Fibroblast of peridontal ligament (primary cell): ENCODE measurements around the gene MAPKAPK5.
"Not testable (repeated sequence)": the region's sequence is repeated elsewhere in the genome, so short reads cannot be mapped to it uniquely, and the experiment has no call there.

ENCODE experiments used
- DNase-seq: peaks from one replicate; pipeline ENCODE4 v3.0.0-alpha.2; 2010; ENCODE audit errors: extremely low read depth

The MAPKAPK5 gene

GRCh38 chr12:111827907-111828306 is 14.1 kb upstream of the MAPKAPK5 start:
- DNase-seq, result no peak

GRCh38 chr12:111828338-111828979 is 13.6 kb upstream of the MAPKAPK5 start:
- no peak for DNase-seq

DNA sequence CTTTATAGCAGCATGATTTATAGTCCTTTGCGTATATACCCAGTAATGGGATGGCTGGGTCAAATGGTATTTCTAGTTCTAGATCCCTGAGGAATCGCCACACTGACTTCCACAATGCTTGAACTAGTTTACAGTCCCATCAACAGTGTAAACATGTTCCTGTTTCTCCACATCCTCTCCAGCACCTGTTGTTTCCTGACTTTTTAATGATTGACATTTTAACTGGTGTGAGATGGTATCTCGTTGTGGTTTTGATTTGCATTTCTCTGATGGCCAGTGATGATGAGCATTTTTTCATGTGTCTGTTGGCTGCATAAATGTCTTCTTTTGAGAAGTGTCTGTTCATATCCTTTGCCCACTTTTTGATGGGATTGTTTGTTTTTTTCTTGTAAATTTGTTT is 12.4 kb upstream of the MAPKAPK5 start:
- DNase-seq, result not testable (repeated sequence)

GRCh38 chr12:111834740-111835386 is 7.2 kb upstream of the MAPKAPK5 start:
- not testable (repeated sequence) for DNase-seq

DNA sequence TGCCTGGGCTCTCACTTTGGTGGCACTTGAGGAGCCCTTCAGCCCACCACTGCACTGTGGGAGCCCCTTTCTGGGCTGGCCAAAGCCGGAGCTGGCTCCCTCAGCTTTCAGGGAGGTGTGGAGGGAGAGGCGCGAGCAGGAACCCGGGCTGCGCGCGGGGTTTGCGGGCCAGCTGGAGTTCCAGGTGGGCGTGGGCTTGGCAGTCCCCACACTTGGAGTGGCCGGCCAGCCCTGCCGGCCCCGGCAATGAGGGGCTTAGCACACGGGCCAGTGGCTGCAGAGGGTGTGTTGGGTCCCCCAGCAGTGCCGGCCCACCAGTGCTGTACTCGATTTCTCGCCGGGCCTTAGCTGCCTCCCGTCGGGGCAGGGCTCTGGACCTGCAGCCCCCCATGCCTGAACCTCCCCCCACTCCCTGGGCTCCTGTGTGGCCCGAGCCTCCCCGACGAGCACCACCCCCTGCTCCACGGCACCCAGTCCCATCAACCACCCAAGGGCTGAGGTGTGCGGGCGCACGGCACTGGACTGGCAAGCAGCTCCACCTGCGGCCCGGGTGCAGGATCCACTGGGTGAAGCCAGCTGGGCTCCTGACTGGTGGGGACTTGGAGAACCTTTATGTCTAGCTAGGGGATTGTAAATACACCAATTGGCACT is 6.4 kb upstream of the MAPKAPK5 start:
- DNase-seq, result not testable (repeated sequence)

DNA sequence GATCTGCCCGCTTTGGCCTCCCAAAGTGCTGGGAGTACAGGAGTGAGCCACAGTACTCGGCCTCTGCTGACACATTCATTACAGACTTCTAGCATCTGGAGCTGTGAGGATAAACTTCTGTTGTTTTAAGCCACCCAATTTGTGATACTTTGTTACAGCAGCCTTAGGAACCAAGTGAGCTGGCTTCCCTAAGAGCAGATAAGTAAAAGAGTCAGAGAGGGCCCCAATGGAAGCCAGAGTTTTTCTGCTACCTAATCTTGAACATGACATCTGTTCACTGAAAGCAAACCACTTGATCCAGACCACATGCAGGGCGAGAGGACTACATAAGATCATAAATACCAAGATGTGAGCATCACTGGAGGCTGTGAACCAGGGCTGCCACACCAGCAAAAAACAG is 3.7 kb upstream of the MAPKAPK5 start:
- no peak for DNase-seq

DNA sequence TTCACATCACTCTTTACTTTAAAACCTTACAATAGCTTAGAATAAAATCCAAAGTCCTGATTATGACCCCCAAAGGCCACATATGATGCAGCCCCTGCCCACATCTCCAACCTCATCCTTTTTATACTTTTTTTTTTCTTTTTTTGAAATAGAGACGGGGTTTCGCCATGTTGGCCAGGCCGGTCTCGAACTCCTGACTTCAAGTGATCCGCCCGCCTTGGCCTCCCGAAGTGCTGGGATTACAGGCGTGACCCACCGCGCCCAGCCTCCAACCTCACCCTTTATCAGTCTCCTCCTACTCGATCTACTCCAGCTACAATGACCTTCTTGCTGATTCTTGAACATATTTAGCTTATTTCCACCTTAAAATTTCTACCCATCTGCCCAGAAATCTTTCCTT is 1.2 kb upstream of the MAPKAPK5 start:
- DNase-seq, result no peak

DNA sequence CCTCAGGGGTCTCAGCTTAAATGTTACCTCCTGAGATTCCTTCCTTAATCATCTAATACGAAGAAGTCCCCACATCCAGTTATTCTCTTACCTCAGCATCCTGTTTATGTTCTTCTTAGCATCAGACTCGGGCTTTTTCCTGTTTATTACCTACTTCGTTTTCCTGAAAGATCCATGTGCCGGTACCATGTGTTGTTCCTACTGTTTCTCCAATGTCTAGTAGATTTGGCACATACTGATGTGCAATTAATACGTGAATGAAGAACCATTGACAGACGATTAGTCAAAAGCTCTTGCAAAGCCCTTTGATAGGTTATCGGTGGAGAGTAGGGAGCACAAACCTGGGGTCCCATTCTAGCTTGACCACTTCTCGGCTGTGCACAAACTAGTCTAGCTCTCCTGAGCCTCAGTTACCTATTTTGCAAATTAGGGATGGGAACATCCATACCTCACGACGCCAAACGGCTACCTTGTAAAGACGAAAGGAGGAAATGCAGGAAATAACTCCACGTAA is 735 bp upstream of the MAPKAPK5 start:
- no peak for DNase-seq

GRCh38 chr12:111842556-111843396 is 748 bp downstream of the MAPKAPK5 start:
- no peak for DNase-seq

DNA sequence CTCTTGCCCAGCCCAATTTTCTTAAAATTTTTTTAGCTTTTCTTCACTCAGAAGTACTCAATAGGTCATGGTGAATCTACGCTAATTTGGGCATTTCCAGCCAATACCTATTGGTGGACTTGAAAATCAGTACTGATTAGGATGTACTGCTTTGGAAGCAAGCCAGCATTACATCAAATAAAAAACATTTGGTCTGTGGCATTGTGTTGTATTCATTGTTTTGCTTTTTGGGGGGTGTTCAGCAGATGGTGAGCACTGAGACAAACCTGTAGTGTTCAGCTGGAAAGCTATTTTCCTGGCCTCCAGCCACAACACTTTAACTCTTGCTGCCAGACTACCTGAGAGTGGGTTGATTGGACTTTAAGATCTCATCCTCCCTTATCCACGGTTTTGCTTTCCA is 4.0 kb downstream of the MAPKAPK5 start:
- DNase-seq, result no peak

DNA sequence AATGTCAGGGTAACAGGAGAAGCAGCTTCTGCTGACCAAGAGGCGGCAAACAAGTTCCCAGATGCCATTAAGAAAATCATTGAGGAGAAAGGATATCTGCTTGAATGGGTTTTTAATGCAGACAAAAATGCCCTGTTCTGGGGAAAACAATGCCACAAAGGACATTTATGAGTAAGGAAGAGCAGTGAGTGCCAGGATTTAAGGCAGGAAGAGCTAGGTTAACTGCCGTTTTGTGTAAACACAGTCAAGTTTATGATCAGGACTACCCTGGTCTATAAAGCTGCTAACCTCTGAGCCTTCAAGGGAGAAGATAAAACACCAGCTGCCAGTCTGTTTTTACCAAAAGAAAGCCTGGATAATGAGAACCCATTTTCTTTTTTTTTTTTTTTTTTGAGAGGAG is 8.5 kb downstream of the MAPKAPK5 start:
- DNase-seq, result no peak

- no peak for DNase-seq
Measured at GRCh38 chr12:111858186-111858585, 16.2 kb downstream of the MAPKAPK5 start.

DNA sequence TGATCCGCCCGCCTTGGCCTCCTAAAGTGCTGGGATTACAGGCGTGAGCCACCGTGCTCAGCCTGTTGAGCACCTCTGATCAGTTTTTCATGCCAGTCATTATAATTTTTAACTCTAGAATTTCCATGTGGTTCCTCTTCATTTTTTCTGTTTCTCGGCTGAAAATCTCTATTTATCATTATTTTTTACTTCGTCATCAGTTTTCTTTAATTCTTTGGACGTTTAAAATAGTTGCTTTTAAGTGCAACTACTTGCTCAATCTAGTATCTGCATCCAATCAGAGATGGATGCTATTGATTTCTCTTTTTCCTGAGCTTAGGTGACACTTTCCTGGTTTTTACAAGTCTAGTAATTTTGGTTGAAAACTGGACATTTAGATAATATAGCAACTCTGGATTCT is 16.8 kb downstream of the MAPKAPK5 start:
- no peak for DNase-seq

DNA sequence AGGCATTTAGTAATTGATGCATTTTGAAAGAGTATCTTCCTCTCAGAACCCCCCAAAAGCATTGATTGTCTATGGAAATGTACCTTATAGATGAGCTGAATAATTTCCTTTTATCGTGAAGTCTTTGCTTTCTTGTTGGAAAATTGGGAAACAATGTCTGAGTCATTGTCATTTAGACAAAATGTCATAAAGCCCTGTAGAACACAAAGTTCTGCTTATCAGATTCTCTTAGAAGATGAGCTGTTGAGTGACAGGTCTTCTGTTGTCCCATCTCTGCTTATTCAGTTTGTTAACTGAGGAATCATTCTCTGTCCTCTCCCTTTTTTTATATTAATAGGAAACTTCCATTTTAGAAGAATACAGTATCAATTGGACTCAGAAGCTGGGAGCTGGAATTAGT is 22.9 kb downstream of the MAPKAPK5 start:
- no peak for DNase-seq

DNA sequence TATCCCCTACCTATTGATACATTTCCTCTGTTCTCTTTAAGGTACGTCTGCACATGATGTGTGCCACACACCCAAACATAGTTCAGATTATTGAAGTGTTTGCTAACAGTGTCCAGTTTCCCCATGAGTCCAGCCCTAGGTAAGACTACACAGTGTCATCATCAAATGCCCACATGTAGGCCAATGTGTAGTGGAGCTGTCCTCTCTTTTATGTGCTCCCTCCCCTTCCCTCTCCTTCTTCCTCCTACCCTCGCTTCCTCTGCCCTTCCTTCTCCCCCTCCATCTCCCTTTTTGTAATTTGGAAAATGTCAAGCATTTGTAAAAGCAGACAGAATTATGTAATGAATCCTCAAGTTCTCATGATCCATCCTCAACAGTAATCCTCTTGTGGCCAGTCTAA is 25.5 kb downstream of the MAPKAPK5 start:
- no peak for DNase-seq

DNA sequence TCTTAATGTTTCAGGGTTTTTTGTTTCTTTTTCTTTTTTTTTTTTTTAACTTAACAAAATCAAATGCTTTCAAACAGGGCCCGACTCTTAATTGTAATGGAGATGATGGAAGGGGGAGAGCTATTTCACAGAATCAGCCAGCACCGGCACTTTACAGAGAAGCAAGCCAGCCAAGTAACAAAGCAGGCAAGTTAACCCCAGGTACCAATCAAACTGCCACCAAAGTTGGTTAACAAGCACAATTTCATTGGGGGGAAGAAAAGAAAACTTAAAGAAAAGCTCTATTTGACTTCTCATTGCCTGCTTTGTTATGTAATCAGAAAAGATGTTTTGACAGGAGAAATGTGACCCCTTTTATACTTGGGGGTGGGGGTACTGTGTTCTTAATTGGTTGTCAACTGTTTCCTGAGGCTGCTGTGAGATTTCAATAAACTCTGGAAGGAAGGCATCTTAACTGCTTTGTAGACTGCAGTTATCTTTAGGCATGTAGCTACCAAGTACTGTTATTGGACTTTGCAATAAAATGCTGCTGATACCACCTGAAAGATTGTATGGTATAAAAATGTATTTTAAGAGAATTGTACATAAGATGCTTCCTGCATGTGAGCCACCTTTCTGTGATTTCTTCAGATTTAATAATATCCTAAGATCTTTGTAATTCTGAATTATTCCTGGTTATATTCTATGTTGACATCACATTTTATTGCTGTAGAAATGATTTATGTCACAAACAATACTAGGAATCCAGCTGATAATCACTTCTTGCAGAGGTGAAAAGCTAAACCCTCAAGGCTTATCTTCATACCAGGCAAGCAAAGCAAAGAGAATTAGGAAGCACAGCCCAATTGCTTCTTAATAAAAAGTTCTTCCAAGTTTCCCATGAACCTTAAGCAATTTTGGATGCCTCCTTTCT is 26.9 kb downstream of the MAPKAPK5 start:
- DNase-seq, result no peak

GRCh38 chr12:111869671-111870070 is 27.6 kb downstream of the MAPKAPK5 start:
- DNase-seq, result no peak

- DNase-seq, result no peak
Measured at GRCh38 chr12:111870216-111870615, 28.2 kb downstream of the MAPKAPK5 start.

GRCh38 chr12:111870706-111871105 is 28.7 kb downstream of the MAPKAPK5 start:
- DNase-seq, result no peak

GRCh38 chr12:111873113-111873512 is 31.1 kb downstream of the MAPKAPK5 start:
- no peak for DNase-seq

DNA sequence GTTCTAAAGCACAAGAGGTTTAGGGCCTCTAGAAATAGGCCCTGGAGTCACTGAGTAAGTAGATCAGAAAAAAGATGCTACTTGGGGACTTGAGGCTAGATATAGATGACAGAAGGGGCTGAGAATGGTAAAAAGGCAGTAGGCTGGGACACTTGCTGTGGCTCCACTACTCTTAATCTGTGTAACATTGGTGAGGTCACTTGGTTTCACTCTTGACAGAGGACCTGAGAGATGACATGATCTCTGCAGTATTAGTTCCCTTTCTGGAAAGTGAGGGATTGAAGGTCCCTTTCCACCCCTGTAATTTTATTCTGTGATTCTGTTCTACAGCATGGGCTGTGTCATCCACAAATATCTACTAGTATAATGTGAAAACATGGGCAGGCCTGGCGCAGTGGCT is 39.7 kb downstream of the MAPKAPK5 start:
- no peak for DNase-seq
